T-cell (primary cell): ENCODE results near the gene FCHO1. TPM values are rescaled to one million over a fixed set of nuclear protein-coding genes. Genes with fewer than 3 reads are reported as not detected.
A peak's percentile ranks its signal among the peaks of the same experiment; 100 is the strongest.

Source experiments
- ATAC-seq, 4 experiments: fragments of 200-7000 bp in 3 of 4; fragments of 150-1000 bp in 1 of 4; cut with Tn5 transposase; replicated peaks in 1 of 4; 1 replicate in 3 of 4; 2 replicates in 1 of 4; pipeline ENCODE4 v1.10.0; 2021; ENCODE audit warnings: moderate library complexity in 3 of 4, mild to moderate bottlenecking in 2 of 4, moderate number of reproducible peaks in 1 of 4
- CTCF ChIA-PET, 2 donors: fragments of 300-600 bp; sonication (Branson Sonifier 250); formaldehyde crosslinking; loops; one replicate each; lab custom pipeline; 2022; ENCODE audit warnings: antibody characterized with exemption in 2 of 2; lab: Charles Lee
- POLR2A ChIA-PET, 2 donors: fragments of 300-600 bp; sonication (Branson Sonifier 250); formaldehyde crosslinking; loops; one replicate each; lab custom pipeline; 2022; ENCODE audit warnings: antibody characterized with exemption in 2 of 2; lab: Charles Lee
- DNase-seq, 35 experiments: peaks; one replicate each; pipeline versions ENCODE4 v3.0.0 to v3.0.0-alpha.2; 2013 to 2023
- H3K27ac ChIP-seq: one replicate; pipeline ENCODE4 v1.5.1; 2013; ENCODE audit warnings: low read length
- H3K27me3 ChIP-seq, 2 experiments: replicated peaks in 1 of 2; 1 replicate in 1 of 2; 2 replicates in 1 of 2; pipeline versions ENCODE4 v1.6.1 to v1.7.0; 2013; ENCODE audit warnings: low read length in 1 of 2, mixed read lengths in 1 of 2; ENCODE audit not compliant: control insufficient read depth in 2 of 2, insufficient read depth in 2 of 2; ENCODE audit errors: extremely low read depth in 1 of 2
- H3K36me3 ChIP-seq, 2 donors: 1 replicate in 1 of 2; 2 replicates in 1 of 2; pipeline versions ENCODE4 v1.6.1 to v1.7.0; 2013; ENCODE audit warnings: low read length in 1 of 2; ENCODE audit not compliant: control insufficient read depth in 2 of 2, insufficient read depth in 1 of 2; ENCODE audit errors: extremely low read depth in 1 of 2
- H3K4me1 ChIP-seq, 2 experiments: 1 replicate in 1 of 2; 2 replicates in 1 of 2; pipeline versions ENCODE4 v1.6.1 to v1.7.0; 2013; ENCODE audit warnings: low read length in 2 of 2, mixed read lengths in 1 of 2; ENCODE audit not compliant: insufficient read depth in 2 of 2, control insufficient read depth in 1 of 2; ENCODE audit errors: extremely low read depth in 1 of 2
- H3K4me3 ChIP-seq, 2 donors: 1 replicate in 1 of 2; 2 replicates in 1 of 2; pipeline versions ENCODE4 v1.5.1 to v1.7.0; 2013; ENCODE audit warnings: mild to moderate bottlenecking in 2 of 2, low read length in 1 of 2, moderate library complexity in 1 of 2; ENCODE audit not compliant: control insufficient read depth in 1 of 2; ENCODE audit errors: extremely low read depth in 1 of 2
- H3K9me3 ChIP-seq: 2 replicates; pipeline ENCODE4 v1.7.0; 2013
- H3K27ac Mint-ChIP-seq, 2 donors: one replicate each; pipeline ENCODE4 v1.8.0; 2020 to 2021; ENCODE audit warnings: mild to moderate bottlenecking in 2 of 2, mixed read lengths in 2 of 2
- H3K27me3 Mint-ChIP-seq, 2 donors: one replicate each; pipeline ENCODE4 v1.8.0; 2021 to 2022; ENCODE audit warnings: mixed read lengths in 2 of 2
- H3K36me3 Mint-ChIP-seq: one replicate; pipeline ENCODE4 v1.8.0; 2021; ENCODE audit warnings: mixed read lengths
- H3K4me1 Mint-ChIP-seq, 3 donors: one replicate each; pipeline ENCODE4 v1.8.0; 2020 to 2022; ENCODE audit warnings: mixed read lengths in 3 of 3, mild to moderate bottlenecking in 1 of 3
- H3K4me3 Mint-ChIP-seq, 3 donors: one replicate each; pipeline ENCODE4 v1.8.0; 2020 to 2022; ENCODE audit warnings: mild to moderate bottlenecking in 3 of 3, mixed read lengths in 3 of 3, moderate library complexity in 3 of 3
- H3K9me3 Mint-ChIP-seq, 3 donors: one replicate each; pipeline ENCODE4 v1.8.0; 2020 to 2022; ENCODE audit warnings: mixed read lengths in 3 of 3
- WGBS: methylation state at CpG from one replicate; pipeline ENCODE4 v1.1.5; 2013; ENCODE audit warnings: missing lambda C conversion rate; ENCODE audit not compliant: insufficient coverage; 5-methylcytosine and 5-hydroxymethylcytosine counted together
- total RNA-seq, 35 experiments: library from RNA in 6 of 35; stranded (reverse) in 6 of 35; fragments of 120-200 nt in 1 of 35; gene quantifications; one replicate each; pipeline versions ENCODE4 v1.2.1 to v1.2.4 and lab custom pipeline; 2013 to 2026

FCHO1 gene
- total RNA-seq, 5 donors from 2014 or later (not counting 1 experiment from before 2014, with no cell fraction given), result 63.0 to 129 (median 118) TPM

DNA sequence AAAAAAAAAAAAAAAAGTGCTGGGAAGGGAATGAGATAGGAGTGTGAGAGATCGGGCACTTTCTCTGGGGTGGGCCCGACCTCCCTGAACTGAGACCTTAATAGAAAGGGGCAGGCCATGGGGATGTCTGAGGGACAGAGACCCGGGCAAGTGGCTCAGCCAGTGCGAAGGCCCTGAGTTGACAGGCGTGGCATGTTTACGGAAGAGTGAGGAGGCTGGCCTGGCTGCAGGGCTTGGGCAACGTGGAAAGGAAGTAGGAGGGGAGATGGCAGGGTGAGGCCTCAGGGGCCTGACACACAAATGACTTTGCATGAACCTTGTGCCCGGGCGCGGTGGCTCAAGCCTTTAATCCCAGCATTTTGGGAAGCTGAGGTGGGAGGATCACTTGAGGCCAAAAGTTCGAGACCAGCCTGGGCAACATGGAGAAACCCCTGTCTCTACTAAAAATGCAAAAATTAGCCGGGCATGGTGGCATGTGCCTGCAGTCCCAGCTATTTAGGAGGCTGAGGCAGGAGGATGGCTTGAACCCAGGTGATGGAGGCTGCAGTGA, 13.9 kb downstream of the FCHO1 start:
- peak in 2 of 35 experiments; percentile 17 to 46 for DNase-seq
- Histone ChIP-seq H3K27me3 (no peaks in the 10 kb centered on the region), H3K4me1 (peaks cover 0 to 3% of the 10 kb centered on the region in 2 experiments), H3K4me3 (no peak overlapping the region), H3K27ac (no peak overlapping the region), H3K9me3 (no peaks in the 10 kb centered on the region), H3K36me3 (peaks cover 31 to 69% of the 10 kb centered on the region in 2 donors)
- peak in 3 of 4 experiments; percentile 31 to 67 (median 48) for ATAC-seq
- ChIA-PET POLR2A (no interaction called here), CTCF (no interaction called here)
- Mint-ChIP-seq H3K4me1 (peaks cover 0 to 6% (median 6%) of the 10 kb centered on the region in 3 donors), H3K9me3 (no peaks in the 10 kb centered on the region), H3K27me3 (no peaks in the 10 kb centered on the region), H3K27ac (peak overlapping the region; percentile 43 to 64), H3K36me3 (peaks cover 46% of the 10 kb centered on the region), H3K4me3 (peak overlapping the region in 1 of 3 donors; percentile 35)
- 80% methylated on average over 7 of the region's 12 CpGs for WGBS

DNA sequence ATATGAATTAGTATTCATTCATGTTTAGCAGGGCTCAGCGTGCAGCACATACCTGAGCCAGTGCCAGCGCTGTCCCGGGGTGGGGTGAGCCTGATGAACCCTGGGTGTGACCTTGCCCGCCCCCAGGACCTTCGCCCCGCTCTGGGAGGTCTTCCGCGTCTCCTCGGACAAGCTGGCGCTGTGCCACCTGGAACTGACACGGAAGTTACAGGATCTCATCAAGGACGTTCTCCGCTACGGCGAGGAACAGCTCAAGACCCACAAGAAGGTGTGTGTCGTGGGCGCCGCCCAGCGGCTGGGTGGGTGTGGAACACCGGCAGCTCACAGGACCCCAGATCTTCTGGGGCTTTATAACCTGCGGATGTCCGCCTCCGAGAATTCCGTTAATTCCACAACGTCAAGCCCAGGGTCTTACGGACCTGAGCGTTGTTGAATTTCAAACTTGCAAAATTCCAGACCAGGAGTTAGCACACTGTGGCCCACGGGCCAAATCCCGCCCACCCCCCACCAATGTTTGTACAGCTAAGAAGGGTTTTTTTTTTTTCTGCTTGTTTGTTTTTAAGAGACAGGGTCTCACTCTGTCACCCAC, 15.4 kb downstream of the FCHO1 start:
- no peak overlapping the region for H3K4me3 Mint-ChIP-seq
- POLR2A ChIA-PET, result no interaction called here
- H3K27me3 Mint-ChIP-seq, result no peaks in the 10 kb centered on the region
- peak in 1 of 4 experiments; percentile 46 for ATAC-seq
- peaks cover 0 to 6% (median 4%) of the 10 kb centered on the region in 3 donors for H3K4me1 Mint-ChIP-seq
- peak in 19 of 35 experiments; percentile 16 to 60 (median 35) for DNase-seq
- H3K27me3 ChIP-seq, result no peaks in the 10 kb centered on the region
- H3K9me3 ChIP-seq, result no peaks in the 10 kb centered on the region
- H3K9me3 Mint-ChIP-seq, result no peaks in the 10 kb centered on the region
- WGBS, result 86% methylated on average over 20 of the region's 29 CpGs
- H3K36me3 ChIP-seq, result peaks cover 32 to 72% of the 10 kb centered on the region in 2 donors
- H3K27ac Mint-ChIP-seq, result no peak overlapping the region
- H3K4me3 ChIP-seq, result no peak overlapping the region
- CTCF ChIA-PET, result interaction anchor here (0.6 to 0.7 kb wide), 2 partner anchors 172 to 372 kb away, joined by 3 read pairs; no protein-coding TSS in a partner anchor
- H3K27ac ChIP-seq, result no peak overlapping the region
- peaks cover 43% of the 10 kb centered on the region for H3K36me3 Mint-ChIP-seq
- peaks cover 0 to 3% of the 10 kb centered on the region in 2 experiments for H3K4me1 ChIP-seq

DNA sequence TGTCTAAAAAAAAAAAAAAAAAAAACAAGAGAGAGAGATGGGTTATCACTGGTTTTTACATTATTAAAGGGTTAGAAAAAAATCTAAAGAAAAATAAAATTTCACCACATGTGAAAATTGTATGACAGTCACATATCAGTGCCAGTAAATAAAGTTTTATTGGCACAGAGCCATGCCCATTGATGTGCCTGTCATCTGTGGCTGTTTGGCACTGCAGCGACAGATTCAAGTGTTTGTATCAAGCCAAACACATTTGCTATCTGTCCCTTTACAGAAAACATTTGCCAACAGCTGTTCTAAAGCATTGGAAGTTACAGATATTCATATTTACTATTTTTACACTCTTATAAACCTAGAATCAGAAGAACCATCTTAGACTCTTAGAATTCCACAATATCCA, 16.3 kb downstream of the FCHO1 start:
- peaks cover 0 to 6% (median 4%) of the 10 kb centered on the region in 3 donors for H3K4me1 Mint-ChIP-seq
- H3K4me3 Mint-ChIP-seq, result no peak overlapping the region
- Histone ChIP-seq H3K27ac (no peak overlapping the region), H3K27me3 (no peaks in the 10 kb centered on the region), H3K36me3 (peaks cover 32 to 75% of the 10 kb centered on the region in 2 donors), H3K4me1 (peaks cover 0 to 3% of the 10 kb centered on the region in 2 experiments), H3K9me3 (no peaks in the 10 kb centered on the region), H3K4me3 (no peak overlapping the region)
- no peak overlapping the region for H3K27ac Mint-ChIP-seq
- CTCF ChIA-PET, result no interaction called here
- ATAC-seq, result no peak
- DNase-seq, result no peak
- peaks cover 46% of the 10 kb centered on the region for H3K36me3 Mint-ChIP-seq
- POLR2A ChIA-PET, result interaction anchor here in 1 of 2 donors (0.9 kb wide), 1 partner anchor 20 kb away, joined by 9 read pairs; no protein-coding TSS in a partner anchor
- H3K27me3 Mint-ChIP-seq, result no peaks in the 10 kb centered on the region
- no peaks in the 10 kb centered on the region for H3K9me3 Mint-ChIP-seq
- WGBS, result no CpG with 5 or more reads among the region's 1 CpG

DNA sequence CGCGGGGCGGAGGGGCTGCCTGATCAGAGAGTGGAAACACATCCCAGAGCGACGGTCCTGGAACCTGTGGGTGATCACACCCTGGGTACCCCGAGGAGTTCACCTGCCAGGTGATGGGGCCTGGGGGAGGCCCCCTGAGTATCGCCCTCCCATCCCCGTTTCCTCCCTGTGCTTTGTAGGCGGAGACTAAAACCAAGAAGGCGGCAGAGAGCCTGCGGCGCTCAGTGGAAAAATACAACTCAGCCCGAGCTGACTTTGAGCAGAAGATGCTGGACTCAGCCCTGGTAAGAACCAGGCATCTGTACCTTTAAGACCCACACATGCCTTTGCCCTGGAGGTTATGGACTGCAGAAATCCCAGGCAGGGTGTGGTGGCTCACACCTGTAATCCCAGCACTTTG, 19.3 kb downstream of the FCHO1 start:
- peaks cover 45% of the 10 kb centered on the region for H3K36me3 Mint-ChIP-seq
- no peak overlapping the region for H3K27ac Mint-ChIP-seq
- ChIA-PET POLR2A (no interaction called here), CTCF (no interaction called here)
- peaks cover 28 to 74% of the 10 kb centered on the region in 2 donors for H3K36me3 ChIP-seq
- no peaks in the 10 kb centered on the region for H3K27me3 ChIP-seq
- H3K4me3 Mint-ChIP-seq, result no peak overlapping the region
- no peak for ATAC-seq
- H3K4me1 Mint-ChIP-seq, result peaks cover 0 to 2% (median 2%) of the 10 kb centered on the region in 3 donors
- H3K9me3 Mint-ChIP-seq, result no peaks in the 10 kb centered on the region
- no peaks in the 10 kb centered on the region for H3K9me3 ChIP-seq
- H3K27me3 Mint-ChIP-seq, result no peaks in the 10 kb centered on the region
- H3K4me1 ChIP-seq, result no peaks in the 10 kb centered on the region
- no peak for DNase-seq
- H3K27ac ChIP-seq, result no peak overlapping the region
- 88% methylated on average over 9 of the region's 13 CpGs for WGBS
- H3K4me3 ChIP-seq, result no peak overlapping the region

DNA sequence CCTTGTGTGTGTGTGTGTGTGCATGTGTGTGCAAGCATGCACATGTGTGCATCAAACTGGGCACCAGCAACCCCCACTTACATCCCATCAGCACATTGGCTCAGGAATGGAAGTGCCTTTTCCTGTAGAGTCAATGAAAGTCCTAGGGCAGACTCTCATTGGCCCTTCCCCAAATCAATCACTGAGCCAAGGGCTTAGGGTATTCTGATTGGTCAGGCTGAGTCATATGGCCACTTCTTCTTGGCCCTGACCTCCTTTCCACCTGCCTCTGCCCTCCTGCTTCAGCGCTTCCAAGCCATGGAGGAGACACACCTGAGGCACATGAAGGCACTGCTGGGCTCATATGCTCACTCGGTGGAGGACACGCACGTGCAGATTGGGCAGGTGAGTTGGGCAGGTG, 20.9 kb downstream of the FCHO1 start:
- CTCF ChIA-PET, result no interaction called here
- Histone ChIP-seq H3K9me3 (no peaks in the 10 kb centered on the region), H3K27me3 (no peaks in the 10 kb centered on the region), H3K4me1 (no peaks in the 10 kb centered on the region), H3K27ac (no peak overlapping the region), H3K4me3 (no peak overlapping the region), H3K36me3 (peaks cover 27 to 73% of the 10 kb centered on the region in 2 donors)
- DNase-seq, result no peak
- peaks cover 48% of the 10 kb centered on the region for H3K36me3 Mint-ChIP-seq
- H3K4me1 Mint-ChIP-seq, result peaks cover 0 to 6% (median 0%) of the 10 kb centered on the region in 3 donors
- POLR2A ChIA-PET, result interaction anchor here in 1 of 2 donors (0.5 kb wide), 1 partner anchor 76 kb away, joined by 6 read pairs; the partner anchor contains the start of gene JAK3
- no peak for ATAC-seq
- 100% methylated on average over 4 of the region's 4 CpGs for WGBS
- H3K27me3 Mint-ChIP-seq, result no peaks in the 10 kb centered on the region
- no peaks in the 10 kb centered on the region for H3K9me3 Mint-ChIP-seq
- H3K27ac Mint-ChIP-seq, result no peak overlapping the region
- H3K4me3 Mint-ChIP-seq, result no peak overlapping the region

DNA sequence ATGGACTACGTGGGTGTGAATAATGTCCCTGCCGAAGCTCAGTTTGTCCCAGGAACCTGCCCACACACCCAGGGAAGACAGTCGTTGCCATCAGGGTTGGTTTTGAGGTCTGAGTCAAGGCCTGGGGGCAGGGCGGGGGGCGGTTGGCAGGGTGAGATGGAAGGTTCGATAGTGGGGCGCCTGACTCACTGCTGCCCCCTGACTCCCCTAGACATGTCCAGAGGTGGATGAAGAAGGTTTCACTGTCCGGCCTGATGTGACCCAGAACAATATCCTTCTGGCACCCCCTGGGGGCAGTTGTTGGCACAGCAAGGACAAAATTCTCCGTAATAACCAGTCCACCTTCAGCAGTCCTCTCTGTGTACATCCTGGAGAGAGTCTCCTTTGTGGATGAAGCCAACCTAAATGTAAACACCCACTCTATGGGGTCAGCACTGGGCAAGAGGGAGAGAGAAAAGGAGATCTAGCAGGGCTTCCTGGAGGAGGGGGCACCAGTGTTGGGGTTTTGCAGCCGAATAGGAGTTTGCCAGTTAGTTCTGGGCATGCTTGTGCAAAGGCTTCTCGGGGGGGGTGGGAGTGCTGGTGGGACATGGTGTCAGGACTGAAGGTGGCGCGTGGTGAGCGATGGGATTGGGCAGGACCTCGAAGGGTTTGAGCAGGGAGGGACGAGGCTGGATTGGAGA, 24.1 kb downstream of the FCHO1 start:
- Histone ChIP-seq H3K36me3 (peaks cover 28 to 49% of the 10 kb centered on the region in 2 donors), H3K9me3 (no peaks in the 10 kb centered on the region), H3K27ac (no peak overlapping the region), H3K4me1 (peaks cover 0 to 10% of the 10 kb centered on the region in 2 experiments), H3K4me3 (no peak overlapping the region), H3K27me3 (no peaks in the 10 kb centered on the region)
- peaks cover 35% of the 10 kb centered on the region for H3K36me3 Mint-ChIP-seq
- H3K27ac Mint-ChIP-seq, result peak overlapping the region; percentile 12 to 15
- 95% methylated on average over 8 of the region's 16 CpGs for WGBS
- H3K27me3 Mint-ChIP-seq, result no peaks in the 10 kb centered on the region
- no peak for ATAC-seq
- ChIA-PET CTCF (interaction anchor here (0.5 to 0.6 kb wide), 2 partner anchors 35 to 40 kb away, joined by 3 to 4 read pairs; no protein-coding TSS in a partner anchor), POLR2A (interaction anchor here in 1 of 2 donors (0.5 kb wide), 1 partner anchor 479 kb away, joined by 9 read pairs; no protein-coding TSS in a partner anchor)
- peaks cover 0 to 16% (median 12%) of the 10 kb centered on the region in 3 donors for H3K4me1 Mint-ChIP-seq
- no peaks in the 10 kb centered on the region for H3K9me3 Mint-ChIP-seq
- no peak overlapping the region for H3K4me3 Mint-ChIP-seq
- DNase-seq, result peak in 9 of 35 experiments; percentile 18 to 50 (median 29)
